K562 (cell line): ENCODE measurements around the gene LRRK1. TPM values are rescaled to one million over a fixed set of nuclear protein-coding genes. Genes with fewer than 3 reads are reported as not detected.

Experiments
- ATAC-seq: fragments of 200-7000 bp; cut with Tn5 transposase; 3 replicates; pipeline ENCODE4 v1.9.1; 2020; ENCODE audit warnings: moderate library complexity
- BruUV-seq: library from RNA; stranded (reverse); fragments of 400-500 nt; replicated peaks from 2 replicates; lab custom pipeline; 2021; lab: Mats Ljungman, UMichigan
- CTCF ChIA-PET: fragments of 300-600 bp; formaldehyde crosslinking; extraction: SDS; loops from one replicate; lab custom pipeline; 2021; ENCODE audit warnings: low intra/inter-chr PET ratio; lab: Yijun Ruan, JAX
- POLR2A ChIA-PET: fragments of 300-600, 350-650 bp; sonication (Branson Sonifier 250); formaldehyde crosslinking; extraction: SDS; loops from one replicate; lab custom pipeline; 2021; ENCODE audit warnings: antibody characterized with exemption, inconsistent platforms; lab: Yijun Ruan, JAX
- DNase-seq, 4 experiments: peaks; one replicate each; pipeline versions ENCODE4 v3.0.0 to v3.0.0-alpha.2; 2011 to 2018; ENCODE audit warnings: low spot score in 3 of 4, mixed read lengths in 3 of 4; ENCODE audit errors: extremely low read depth in 1 of 4
- FAIRE-seq: peaks from 2 replicates; lab custom pipeline; 2011; peaks lifted over from hg19 to GRCh38; lab: Jason Lieb, UNC
- H2AFZ ChIP-seq: 2 replicates; pipeline ENCODE4 v1.6.0; 2011; ENCODE audit warnings: low read depth, low read length, control low read depth, inconsistent platforms
- H3K27ac ChIP-seq: fragments of 200-600 bp; 3 replicates; pipeline ENCODE4 v1.8.0; 2011; ENCODE audit warnings: low read depth, mild to moderate bottlenecking, control low read depth, inconsistent platforms, low read length, moderate library complexity, mixed read lengths; ENCODE audit errors: extremely low read depth
- H3K27me3 ChIP-seq, 2 experiments: fragments of 300-600 bp in 1 of 2; 2 replicates in 1 of 2; 3 replicates in 1 of 2; pipeline versions ENCODE4 v1.6.0 to v1.8.0; 2011; ENCODE audit warnings: inconsistent platforms in 2 of 2, low read length in 2 of 2, mild to moderate bottlenecking in 1 of 2, mixed read lengths in 1 of 2, moderate library complexity in 1 of 2; ENCODE audit not compliant: control insufficient read depth in 2 of 2, insufficient read depth in 2 of 2
- H3K36me3 ChIP-seq: fragments of 300-600 bp; 3 replicates; pipeline ENCODE4 v1.8.0; 2011; ENCODE audit warnings: mild to moderate bottlenecking, low read length, inconsistent platforms; ENCODE audit not compliant: control insufficient read depth, insufficient read depth
- H3K4me1 ChIP-seq, 2 experiments: fragments of 200-600 bp in 1 of 2; replicated peaks in 1 of 2; 2 replicates in 1 of 2; 3 replicates in 1 of 2; pipeline versions ENCODE4 v1.5.1 to v1.8.0; 2011; ENCODE audit warnings: inconsistent platforms in 2 of 2, low read length in 2 of 2, mild to moderate bottlenecking in 1 of 2, mixed read lengths in 1 of 2, moderate library complexity in 1 of 2; ENCODE audit not compliant: control insufficient read depth in 2 of 2, insufficient read depth in 2 of 2
- H3K4me2 ChIP-seq: 2 replicates; pipeline ENCODE4 v1.6.1; 2011; ENCODE audit warnings: low read length, control low read depth, inconsistent platforms, mixed read lengths; ENCODE audit not compliant: insufficient read depth
- H3K4me3 ChIP-seq: fragments of 200-600 bp; sonication (generic), shearing (Covaris generic); 2 replicates; pipeline ENCODE4 v1.5.1; 2016; ENCODE audit warnings: control low read depth, inconsistent platforms
- H3K79me2 ChIP-seq: fragments of 200-600 bp; 3 replicates; pipeline ENCODE4 v1.8.0; 2011; ENCODE audit warnings: low read length, inconsistent platforms; ENCODE audit not compliant: control insufficient read depth, insufficient read depth
- H3K9ac ChIP-seq, 2 experiments: 2 replicates each; pipeline versions ENCODE4 v1.6.0 to v1.6.1; 2011; ENCODE audit warnings: low read depth in 2 of 2, low read length in 2 of 2, control low read depth in 1 of 2, inconsistent platforms in 1 of 2, mild to moderate bottlenecking in 1 of 2, mixed read lengths in 1 of 2; ENCODE audit not compliant: insufficient read depth in 1 of 2
- H3K9me1 ChIP-seq: one replicate; pipeline ENCODE4 v1.6.0; 2011; ENCODE audit warnings: inconsistent platforms, mild to moderate bottlenecking, low read length, moderate library complexity; ENCODE audit not compliant: control insufficient read depth, insufficient read depth
- H3K9me3 ChIP-seq: replicated peaks from 2 replicates; pipeline ENCODE4 v1.5.1; 2011; ENCODE audit warnings: low read depth, low read length, inconsistent platforms; ENCODE audit not compliant: control insufficient read depth, insufficient read depth
- H4K20me1 ChIP-seq: replicated peaks from 2 replicates; pipeline ENCODE4 v1.6.1; 2011; ENCODE audit warnings: low read length, inconsistent platforms, mixed read lengths; ENCODE audit not compliant: control insufficient read depth, insufficient read depth
- CEBPG ChIP-seq, 3 experiments: fragments of 200-800 bp in 1 of 3; sonication (Bioruptor generic) in 1 of 3; sonication (generic) in 1 of 3; formaldehyde crosslinking in 1 of 3; IDR thresholded peaks in 2 of 3; conservative IDR thresholded peaks in 1 of 3; 2 replicates each; pipeline versions ENCODE4 v1.6.1 to v1.8.0; 2016 to 2022; ENCODE audit warnings: missing compliant biosample characterization in 2 of 3, missing genetic modification characterization in 2 of 3, mild to moderate bottlenecking in 1 of 3, missing genetic modification reagents in 1 of 3
- KAT7 ChIP-seq: sonication (generic); formaldehyde crosslinking; IDR thresholded peaks from 2 replicates; pipeline ENCODE4 v1.8.0; 2022; ENCODE audit warnings: missing genetic modification reagents, mild to moderate bottlenecking, borderline replicate concordance
- PHF8 ChIP-seq: fragments of 200-600 bp; sonication (generic); IDR thresholded peaks from 2 replicates; pipeline ENCODE4 v1.6.1; 2012; ENCODE audit warnings: mixed run types, mild to moderate bottlenecking, inconsistent platforms, low read length, moderate library complexity, borderline replicate concordance
- ZNF274 ChIP-seq: IDR thresholded peaks from 2 replicates; pipeline ENCODE4 v1.6.1; 2011; ENCODE audit warnings: low read depth, mild to moderate bottlenecking, low read length, moderate library complexity, borderline replicate concordance
- WGBS: fragments of 100-300 bp; shearing (Covaris generic); methylation state at CpG from one replicate; pipeline ENCODE4 v1.1.6; 2016; ENCODE audit warnings: low coverage, mixed read lengths; ENCODE audit not compliant: insufficient coverage; ENCODE audit errors: missing lambda C conversion rate; 5-methylcytosine and 5-hydroxymethylcytosine counted together
- in situ Hi-C: fragments of 300-500 bp; cut with MboI; formaldehyde crosslinking; loops from 4 replicates; pipeline ENCODE4 v1.15.0; 2018; ENCODE audit warnings: inconsistent platforms, mixed read lengths
- intact Hi-C: fragments of 100-400 bp; cut with micrococcal nuclease; formaldehyde crosslinking; loops from 2 replicates; pipeline ENCODE4 v1.14.2; 2022
- polyA plus RNA-seq, 8 experiments: library from polyadenylated mRNA; depleted of rRNA in 4 of 8; stranded (reverse) in 5 of 8; unstranded in 3 of 8; fragments of >200 nt; fragmentation: Nextera tagmentation in 2 of 8; fragmentation: Illumina TruSeq in 1 of 8; extraction: Ambion mirVana in 2 of 8; extraction: Trizol in 1 of 8; gene quantifications; 2 replicates each; pipeline versions ENCODE4 v1.2.1 to v1.2.3, GENCODE V29; 2011 to 2014; ENCODE audit warnings: inconsistent platforms in 1 of 8, missing spikeins in 1 of 8
- total RNA-seq, 7 experiments: library from RNA; depleted of rRNA in 6 of 7; stranded (reverse); fragments of >200 nt in 6 of 7; fragmentation: Illumina TruSeq in 2 of 7; extraction: Trizol in 2 of 7; gene quantifications; 2 replicates each; pipeline versions ENCODE4 v1.2.1 to v1.2.3, GENCODE V29; 2011 to 2021; ENCODE audit warnings: low replicate concordance in 1 of 7
- TF ChIP-seq, protein P1 (sequence below): sonication (generic); formaldehyde crosslinking; IDR thresholded peaks from 2 replicates; pipeline ENCODE4 v1.8.0; 2022; ENCODE audit warnings: mild to moderate bottlenecking, missing genetic modification reagents
- TF ChIP-seq, protein P2 (sequence below): fragments of 450-650 bp; IDR thresholded peaks from 2 replicates; pipeline ENCODE4 v1.7.1; 2018; ENCODE audit warnings: mild to moderate bottlenecking, low read depth; ENCODE audit not compliant: partially characterized antibody

The LRRK1 gene
- total and polyA plus RNA-seq, 9 of the 15 experiments (the other 6 are each of a cell fraction or from before 2014, with no cell fraction given) = 0.01 to 1.5 (median 0.11) TPM

DNA sequence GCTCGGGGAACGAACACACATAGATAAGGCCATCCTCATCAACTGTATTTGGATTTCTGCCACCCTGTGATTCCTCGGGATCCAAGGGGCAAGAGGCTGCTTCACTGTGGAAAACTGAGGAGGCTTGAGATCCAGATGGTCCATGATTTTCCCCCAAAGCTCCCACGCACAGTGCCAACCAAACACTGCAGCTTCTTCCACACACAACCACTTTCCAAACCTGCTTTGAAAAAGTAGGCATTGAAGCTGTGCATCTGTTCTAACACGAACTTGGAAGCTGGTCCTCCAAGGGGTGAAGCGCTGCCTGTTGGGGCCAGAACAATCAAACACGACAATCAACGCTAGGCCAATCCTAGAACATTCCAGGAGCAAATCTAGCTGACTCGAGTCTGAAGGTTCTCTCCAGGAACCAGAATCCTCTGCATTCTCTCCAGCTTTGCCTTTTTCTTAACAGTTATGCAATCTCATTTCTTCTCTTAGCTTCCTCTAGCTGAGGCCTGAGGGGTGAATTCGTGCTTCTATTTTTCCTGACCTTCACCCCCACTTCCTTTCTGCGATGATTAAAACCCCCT lies 104.4 kb downstream of the LRRK1 start:
- Histone ChIP-seq H3K4me1 (peaks cover 0 to 5% of the 10 kb centered on the region in 2 experiments; a peak in 1 of 5 replicates), H2AFZ (no peak overlapping the region), H3K9me1 (no peaks in the 10 kb centered on the region), H3K4me2 (no peak overlapping the region), H3K27me3 (peaks cover 64 to 84% of the 10 kb centered on the region in 2 experiments), H4K20me1 (no peaks in the 10 kb centered on the region; the same call in 1 of the 2 replicates), H3K79me2 (no peaks in the 10 kb centered on the region), H3K27ac (no peak overlapping the region), H3K4me3 (no peak overlapping the region), H3K9ac (no peak overlapping the region), H3K36me3 (no peaks in the 10 kb centered on the region), H3K9me3 (no peaks in the 10 kb centered on the region)
- ChIA-PET CTCF (no interaction called here), POLR2A (interaction anchor here (0.5 to 0.8 kb wide), 3 partner anchors 15 to 162 kb away, joined by 3 read pairs; no protein-coding TSS in a partner anchor)
- ATAC-seq = no peak
- BruUV-seq = no TSS peak
- in situ Hi-C loops (no loop called here), intact Hi-C loops (no loop called here)
- TF ChIP-seq CEBPG (CRISPR knock-in tag; IDR thresholded peaks at IDR 0.05) (no peak), CEBPG (tag; conservative IDR thresholded peaks at IDR 0.05 in 1 of 2, IDR thresholded peaks at IDR 0.05 in 1 of 2) (peak in 1 of 2 experiments; percentile 33; a peak in 1 of 4 replicates), PHF8 (no peak), ZNF274 (no peak), KAT7 (CRISPR knock-in tag) (no peak)
- TF ChIP-seq, protein P1, sequence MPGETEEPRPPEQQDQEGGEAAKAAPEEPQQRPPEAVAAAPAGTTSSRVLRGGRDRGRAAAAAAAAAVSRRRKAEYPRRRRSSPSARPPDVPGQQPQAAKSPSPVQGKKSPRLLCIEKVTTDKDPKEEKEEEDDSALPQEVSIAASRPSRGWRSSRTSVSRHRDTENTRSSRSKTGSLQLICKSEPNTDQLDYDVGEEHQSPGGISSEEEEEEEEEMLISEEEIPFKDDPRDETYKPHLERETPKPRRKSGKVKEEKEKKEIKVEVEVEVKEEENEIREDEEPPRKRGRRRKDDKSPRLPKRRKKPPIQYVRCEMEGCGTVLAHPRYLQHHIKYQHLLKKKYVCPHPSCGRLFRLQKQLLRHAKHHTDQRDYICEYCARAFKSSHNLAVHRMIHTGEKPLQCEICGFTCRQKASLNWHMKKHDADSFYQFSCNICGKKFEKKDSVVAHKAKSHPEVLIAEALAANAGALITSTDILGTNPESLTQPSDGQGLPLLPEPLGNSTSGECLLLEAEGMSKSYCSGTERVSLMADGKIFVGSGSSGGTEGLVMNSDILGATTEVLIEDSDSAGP (CRISPR knock-in tag) = no peak
- TF ChIP-seq, protein P2, sequence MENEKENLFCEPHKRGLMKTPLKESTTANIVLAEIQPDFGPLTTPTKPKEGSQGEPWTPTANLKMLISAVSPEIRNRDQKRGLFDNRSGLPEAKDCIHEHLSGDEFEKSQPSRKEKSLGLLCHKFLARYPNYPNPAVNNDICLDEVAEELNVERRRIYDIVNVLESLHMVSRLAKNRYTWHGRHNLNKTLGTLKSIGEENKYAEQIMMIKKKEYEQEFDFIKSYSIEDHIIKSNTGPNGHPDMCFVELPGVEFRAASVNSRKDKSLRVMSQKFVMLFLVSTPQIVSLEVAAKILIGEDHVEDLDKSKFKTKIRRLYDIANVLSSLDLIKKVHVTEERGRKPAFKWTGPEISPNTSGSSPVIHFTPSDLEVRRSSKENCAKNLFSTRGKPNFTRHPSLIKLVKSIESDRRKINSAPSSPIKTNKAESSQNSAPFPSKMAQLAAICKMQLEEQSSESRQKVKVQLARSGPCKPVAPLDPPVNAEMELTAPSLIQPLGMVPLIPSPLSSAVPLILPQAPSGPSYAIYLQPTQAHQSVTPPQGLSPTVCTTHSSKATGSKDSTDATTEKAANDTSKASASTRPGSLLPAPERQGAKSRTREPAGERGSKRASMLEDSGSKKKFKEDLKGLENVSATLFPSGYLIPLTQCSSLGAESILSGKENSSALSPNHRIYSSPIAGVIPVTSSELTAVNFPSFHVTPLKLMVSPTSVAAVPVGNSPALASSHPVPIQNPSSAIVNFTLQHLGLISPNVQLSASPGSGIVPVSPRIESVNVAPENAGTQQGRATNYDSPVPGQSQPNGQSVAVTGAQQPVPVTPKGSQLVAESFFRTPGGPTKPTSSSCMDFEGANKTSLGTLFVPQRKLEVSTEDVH = no peak
- no peak for DNase-seq
- 2% methylated on average over 11 of the region's 11 CpGs for WGBS
- no peak for FAIRE-seq
